ENCODE data around the gene SPHK2.

Gene SPHK2

GRCh38 chr19:48636859-48637448, 17.6 kb downstream of the SPHK2 start, which contains the start of gene DBP:
TSS of gene DBP (minus strand) at chr19:48637379. CDS start at chr19:48636994, 385 bp downstream.
- peak within 1 kb of the TSS; percentile 90 for H3K27ac ChIP-seq (ENCODE audit: poor library complexity, severe bottlenecking)
- peaks cover 6% of the 10 kb centered on the region; the same call in 1 of the 2 replicates for H3K36me3 ChIP-seq (ENCODE audit: low read depth)
- no peaks in the 10 kb centered on the region for H3K27me3 ChIP-seq (ENCODE audit: insufficient read depth, poor library complexity, severe bottlenecking)
- peaks cover 29% of the 10 kb centered on the region for H3K4me1 ChIP-seq (ENCODE audit: insufficient read depth, poor library complexity, severe bottlenecking)
- H3K9me3 ChIP-seq (ENCODE audit: severe bottlenecking) = no peaks in the 10 kb centered on the region
- H3K4me3 ChIP-seq (ENCODE audit: severe bottlenecking) = peak within 1 kb of the TSS; percentile 48
- DNase-seq (ENCODE audit: low spot score) (no peak), ATAC-seq (ENCODE audit: low read depth) (no peak; the same call in 2 of the 3 replicates)
- TF ChIP-seq CTCF (IDR thresholded peaks at IDR 0.05; ENCODE audit: poor library complexity, severe bottlenecking) = peak; percentile 16

GRCh38 chr19:48637449-48637947, 18.2 kb downstream of the SPHK2 start:
- no peaks in the 10 kb centered on the region for H3K9me3 ChIP-seq (ENCODE audit: severe bottlenecking)
- peaks cover 4% of the 10 kb centered on the region; the same call in 1 of the 2 replicates for H3K36me3 ChIP-seq (ENCODE audit: low read depth)
- H3K4me1 ChIP-seq (ENCODE audit: insufficient read depth, poor library complexity, severe bottlenecking) = peaks cover 25% of the 10 kb centered on the region
- DNase-seq (ENCODE audit: low spot score) (peak; percentile 99), ATAC-seq (ENCODE audit: low read depth) (peak; percentile 75)
- peak overlapping the region; percentile 48 for H3K4me3 ChIP-seq (ENCODE audit: severe bottlenecking)
- H3K27me3 ChIP-seq (ENCODE audit: insufficient read depth, poor library complexity, severe bottlenecking) = no peaks in the 10 kb centered on the region
- no peak for TF ChIP-seq CTCF (IDR thresholded peaks at IDR 0.05; ENCODE audit: poor library complexity, severe bottlenecking)
- peak overlapping the region; percentile 90 for H3K27ac ChIP-seq (ENCODE audit: poor library complexity, severe bottlenecking)

GRCh38 chr19:48637948-48638830, 18.9 kb downstream of the SPHK2 start:
- TF ChIP-seq CTCF (IDR thresholded peaks at IDR 0.05; ENCODE audit: poor library complexity, severe bottlenecking) = no peak
- Histone ChIP-seq H3K4me3 (ENCODE audit: severe bottlenecking) (peak overlapping the region; percentile 48), H3K4me1 (ENCODE audit: insufficient read depth, poor library complexity, severe bottlenecking) (peaks cover 18% of the 10 kb centered on the region), H3K9me3 (ENCODE audit: severe bottlenecking) (no peaks in the 10 kb centered on the region), H3K27ac (ENCODE audit: poor library complexity, severe bottlenecking) (peak overlapping the region; percentile 90), H3K27me3 (ENCODE audit: insufficient read depth, poor library complexity, severe bottlenecking) (no peaks in the 10 kb centered on the region), H3K36me3 (ENCODE audit: low read depth) (peaks cover 2% of the 10 kb centered on the region; the same call in 1 of the 2 replicates)
- DNase-seq (ENCODE audit: low spot score) (no peak), ATAC-seq (ENCODE audit: low read depth) (peak; percentile 28)

GRCh38 chr19:48638831-48639381, 19.6 kb downstream of the SPHK2 start:
- Histone ChIP-seq H3K36me3 (ENCODE audit: low read depth) (no peaks in the 10 kb centered on the region), H3K9me3 (ENCODE audit: severe bottlenecking) (no peaks in the 10 kb centered on the region), H3K27me3 (ENCODE audit: insufficient read depth, poor library complexity, severe bottlenecking) (no peaks in the 10 kb centered on the region), H3K27ac (ENCODE audit: poor library complexity, severe bottlenecking) (peak overlapping the region; percentile 90), H3K4me3 (ENCODE audit: severe bottlenecking) (no peak overlapping the region), H3K4me1 (ENCODE audit: insufficient read depth, poor library complexity, severe bottlenecking) (peaks cover 11% of the 10 kb centered on the region)
- TF ChIP-seq CTCF (IDR thresholded peaks at IDR 0.05; ENCODE audit: poor library complexity, severe bottlenecking) = no peak
- no peak for ATAC-seq (ENCODE audit: low read depth)
- DNase-seq (ENCODE audit: low spot score) = no peak
